Smooth muscle cell (in vitro differentiated cells): ENCODE measurements around the gene NKAPD1. TPM values are rescaled to one million over a fixed set of nuclear protein-coding genes. Genes with fewer than 3 reads are reported as not detected.

Source experiments
- polyA plus RNA-seq: library from polyadenylated mRNA; unstranded; fragments of >200 nt; fragmentation: Nextera tagmentation; extraction: Ambion mirVana; gene quantifications from 2 replicates; pipeline ENCODE4 v1.2.1, GENCODE V29; 2016
- small RNA-seq: library from RNA; depleted of rRNA; stranded (forward); fragments of <200 nt; gene quantifications from one replicate; pipeline ENCODE3, GENCODE V24; 2014
- total RNA-seq: library from RNA; depleted of rRNA; stranded (reverse); fragments of >200 nt; gene quantifications from 2 replicates; pipeline ENCODE4 v1.2.3, GENCODE V29; 2014

NKAPD1 gene
- total and polyA plus RNA-seq, 2 experiments from 2014 or later: 16.2 to 19.9 TPM

Small RNAs within 50 kb of the gene (small RNA-seq; reads per million reads assigned to genes)
- gene AP000907.3 (not detected), gene RNU6-893P (not detected)

Other genes with a start within 250 kb of the NKAPD1 start
- 97.2 and 116 TPM in 2 replicates for gene ALG9, start 202.7 kb upstream of the NKAPD1 start, total RNA-seq
- gene ALG9, start 202.7 kb upstream of the NKAPD1 start, polyA plus RNA-seq: 70.5 and 73.2 TPM in 2 replicates
- 2.1 and 2.3 TPM in 2 replicates for gene FDXACB1, start 195.1 kb upstream of the NKAPD1 start, total RNA-seq
- 1.3 and 2.1 TPM in 2 replicates for gene FDXACB1, start 195.1 kb upstream of the NKAPD1 start, polyA plus RNA-seq
- 2.7 and 10.5 TPM in 2 replicates for gene CFAP68, start 194.8 kb upstream of the NKAPD1 start, total RNA-seq
- 17.6 and 19.2 TPM in 2 replicates for gene CFAP68, start 194.8 kb upstream of the NKAPD1 start, polyA plus RNA-seq
- 26.6 and 47.4 TPM in 2 replicates for gene CRYAB, start 162.5 kb upstream of the NKAPD1 start, total RNA-seq
- 97.4 and 125 TPM in 2 replicates for gene CRYAB, start 162.5 kb upstream of the NKAPD1 start, polyA plus RNA-seq
- gene HSPB2, start 161.6 kb upstream of the NKAPD1 start, total RNA-seq: not detected in 2 replicates
- gene HSPB2, start 161.6 kb upstream of the NKAPD1 start, polyA plus RNA-seq: 0.18 and 0.87 TPM in 2 replicates
- 0.90 and 3.0 TPM in 2 replicates for gene C11orf52, start 155.4 kb upstream of the NKAPD1 start, total RNA-seq
- 0.64 and 1.2 TPM in 2 replicates for gene C11orf52, start 155.4 kb upstream of the NKAPD1 start, polyA plus RNA-seq
- gene DIXDC1, start 137.0 kb upstream of the NKAPD1 start, total RNA-seq: 19.7 and 24.8 TPM in 2 replicates
- 11.9 and 12.4 TPM in 2 replicates for gene DIXDC1, start 137.0 kb upstream of the NKAPD1 start, polyA plus RNA-seq
- 23.6 and 39.5 TPM in 2 replicates for gene DLAT, start 48.9 kb upstream of the NKAPD1 start, total RNA-seq
- gene DLAT, start 48.9 kb upstream of the NKAPD1 start, polyA plus RNA-seq: 19.2 and 23.8 TPM in 2 replicates
- 0.18 and 1.7 TPM in 2 replicates for gene PIH1D2, start 282 bp upstream of the NKAPD1 start, total RNA-seq
- 0.82 and 1.0 TPM in 2 replicates for gene PIH1D2, start 282 bp upstream of the NKAPD1 start, polyA plus RNA-seq
- 31.9 and 55.7 TPM in 2 replicates for gene TIMM8B, start 12.5 kb downstream of the NKAPD1 start, total RNA-seq
- 79.8 and 87.5 TPM in 2 replicates for gene TIMM8B, start 12.5 kb downstream of the NKAPD1 start, polyA plus RNA-seq
- 91.6 and 120 TPM in 2 replicates for gene SDHD, start 12.6 kb downstream of the NKAPD1 start, total RNA-seq
- 95.9 and 103 TPM in 2 replicates for gene SDHD, start 12.6 kb downstream of the NKAPD1 start, polyA plus RNA-seq
- 3.0 TPM in 1 of 2 replicates, not detected in the other for gene IL18, start 89.8 kb downstream of the NKAPD1 start, total RNA-seq
- gene IL18, start 89.8 kb downstream of the NKAPD1 start, polyA plus RNA-seq: 0.33 and 0.34 TPM in 2 replicates
- gene TEX12, start 93.1 kb downstream of the NKAPD1 start, total RNA-seq: not detected in 2 replicates
- gene TEX12, start 93.1 kb downstream of the NKAPD1 start, polyA plus RNA-seq: not detected in 2 replicates
- gene BCO2, start 101.2 kb downstream of the NKAPD1 start, total RNA-seq: 0.13 and 1.8 TPM in 2 replicates
- 0.82 and 2.0 TPM in 2 replicates for gene BCO2, start 101.2 kb downstream of the NKAPD1 start, polyA plus RNA-seq
- gene PTS, start 152.1 kb downstream of the NKAPD1 start, total RNA-seq: 70.9 and 77.4 TPM in 2 replicates
- 75.4 and 102 TPM in 2 replicates for gene PTS, start 152.1 kb downstream of the NKAPD1 start, polyA plus RNA-seq
- gene PLET1, start 186.6 kb downstream of the NKAPD1 start, total RNA-seq: not detected in 2 replicates
- 0.15 TPM in 1 of 2 replicates, not detected in the other for gene PLET1, start 186.6 kb downstream of the NKAPD1 start, polyA plus RNA-seq